LHCN-M2 (cell line): ENCODE data around the gene OBP2B. TPM values are rescaled to one million over a fixed set of nuclear protein-coding genes. Genes with fewer than 3 reads are reported as not detected.
A peak's percentile ranks its signal among the peaks of the same experiment; 100 is the strongest.
"Not testable (repeated sequence)": the region's sequence is repeated elsewhere in the genome, so short reads cannot be mapped to it uniquely, and the experiment has no call there.

ENCODE experiments used
- DNase-seq: peaks from one replicate; pipeline ENCODE4 v3.0.0-alpha.2; 2012; ENCODE audit warnings: low read depth
- total RNA-seq: library from RNA; depleted of rRNA; stranded (reverse); fragments of >200 nt; gene quantifications from 2 replicates; pipeline ENCODE4 v1.2.3, GENCODE V29; 2014

Gene OBP2B
- total RNA-seq, 1 experiment from 2014 or later: not detected

DNA sequence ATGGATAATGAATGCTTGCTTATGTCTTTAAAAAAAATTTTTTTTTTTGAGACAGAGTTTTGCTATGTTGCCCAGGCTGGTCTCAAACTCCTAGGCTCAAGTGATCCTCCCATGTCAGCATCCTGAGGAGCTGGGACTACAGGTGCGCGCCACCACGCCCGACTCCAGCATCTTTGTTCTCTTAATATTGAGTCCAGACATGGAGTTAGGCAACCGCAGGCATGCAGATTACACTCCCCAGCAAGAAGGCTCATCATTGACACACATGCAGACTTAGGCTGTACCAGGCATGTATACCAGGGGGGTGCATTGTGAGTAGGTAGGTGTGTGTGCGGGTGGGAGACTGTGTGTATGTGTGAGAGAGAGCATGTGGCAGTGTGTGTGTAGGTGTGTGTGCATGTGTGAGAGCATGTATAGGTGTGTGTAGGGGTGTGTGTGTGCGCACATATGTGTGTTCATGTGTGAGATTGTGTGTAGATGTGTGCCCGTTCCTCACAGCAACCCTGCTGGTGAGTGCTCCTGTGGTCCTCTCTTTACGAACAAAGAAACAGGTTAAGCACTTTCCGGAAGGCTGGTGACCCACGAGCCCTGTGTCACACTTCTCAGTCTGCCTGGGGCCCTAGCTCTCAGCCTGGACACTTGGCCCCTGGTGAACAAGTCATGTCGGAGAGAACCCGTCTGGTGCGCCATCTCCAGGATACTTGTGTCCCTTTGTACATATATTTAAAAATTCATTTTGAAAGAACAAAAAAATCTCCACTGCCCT, 6.2 kb downstream of the OBP2B start:
- DNase-seq: no peak

GRCh38 chr9:133202145-133202513, 6.9 kb downstream of the OBP2B start:
- DNase-seq: no peak

- no peak for DNase-seq
Measured at GRCh38 chr9:133201424-133202144, 7.5 kb downstream of the OBP2B start.

DNA sequence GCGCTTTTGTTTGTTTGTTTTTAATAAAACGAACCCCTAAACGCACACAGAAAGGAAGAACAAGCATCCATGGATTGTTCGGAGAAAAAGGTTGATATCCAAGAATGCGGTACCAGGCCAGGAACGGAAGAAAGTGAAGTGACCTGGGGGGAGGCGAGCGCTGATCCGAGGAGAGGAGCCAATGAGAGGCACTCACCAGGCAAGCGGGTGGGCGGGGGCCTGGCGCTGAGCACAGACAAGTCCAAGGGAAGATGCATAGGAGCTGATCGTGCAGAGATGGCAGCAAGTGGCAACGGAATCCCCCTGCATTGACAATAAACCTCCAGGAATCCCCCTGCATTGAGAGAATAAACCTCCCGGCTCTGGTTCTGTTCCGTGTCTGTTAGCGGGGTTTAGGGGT, 8.4 kb downstream of the OBP2B start:
- no peak for DNase-seq

DNA sequence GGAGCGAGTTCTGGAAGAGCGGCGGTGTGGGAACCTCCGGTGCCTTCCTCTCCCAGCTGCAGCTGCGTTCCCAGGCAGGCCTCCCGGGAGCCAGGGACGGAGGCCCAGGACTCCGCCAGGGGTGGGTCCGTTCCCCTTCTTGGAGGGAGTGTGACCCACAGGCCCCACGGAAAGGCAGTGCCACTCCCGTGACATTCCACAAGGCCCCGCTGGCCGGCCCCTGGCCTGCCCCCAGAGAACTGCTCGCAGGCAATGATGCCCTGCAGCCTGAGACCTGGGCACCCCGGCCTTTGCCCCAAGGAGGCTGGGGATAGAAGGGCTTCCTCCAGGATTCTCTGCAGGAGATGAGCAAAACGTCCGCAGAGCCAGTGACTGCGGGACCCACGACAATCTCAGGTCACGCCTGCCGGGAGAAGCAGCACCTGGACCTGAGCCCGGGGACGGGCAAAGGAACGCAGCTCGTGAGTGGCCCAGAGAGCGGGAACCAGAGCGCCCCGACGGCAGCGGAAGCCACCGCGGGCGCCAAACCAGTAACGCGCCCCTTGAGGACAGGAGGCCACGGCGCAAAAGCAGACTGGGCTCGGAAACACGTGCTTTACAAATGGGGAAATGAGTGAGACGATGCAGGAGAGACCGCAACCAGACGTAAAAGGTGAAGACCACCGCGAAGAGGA, 9.3 kb downstream of the OBP2B start:
- DNase-seq: no peak

- no peak for DNase-seq
Measured at GRCh38 chr9:133195029-133195428, 14.0 kb downstream of the OBP2B start.

DNA sequence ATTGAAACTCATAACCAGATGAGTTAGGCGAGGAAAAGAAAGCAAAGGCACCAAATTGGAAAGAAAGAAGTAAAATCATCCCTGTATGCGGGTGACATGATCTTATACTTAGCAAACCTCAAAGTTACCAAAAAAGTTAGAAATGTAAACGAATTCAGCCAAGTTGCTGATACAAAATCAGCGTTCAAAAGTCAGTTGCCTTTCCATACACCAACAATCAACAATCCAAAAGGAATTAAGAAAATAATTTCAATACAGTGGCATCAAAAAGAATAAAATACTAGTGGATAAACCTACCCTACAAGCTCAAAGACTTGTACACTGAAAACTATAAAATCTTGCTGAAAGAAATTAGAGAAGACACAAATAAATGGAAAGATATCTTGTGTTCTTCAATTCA, 14.5 kb downstream of the OBP2B start:
- no peak for DNase-seq

- no peak for DNase-seq
Measured at GRCh38 chr9:133191989-133192388, 17.1 kb downstream of the OBP2B start.

- DNase-seq: no peak
Measured at GRCh38 chr9:133189826-133190225, 19.2 kb downstream of the OBP2B start.

GRCh38 chr9:133188843-133189180, 20.2 kb downstream of the OBP2B start:
- no peak for DNase-seq

DNA sequence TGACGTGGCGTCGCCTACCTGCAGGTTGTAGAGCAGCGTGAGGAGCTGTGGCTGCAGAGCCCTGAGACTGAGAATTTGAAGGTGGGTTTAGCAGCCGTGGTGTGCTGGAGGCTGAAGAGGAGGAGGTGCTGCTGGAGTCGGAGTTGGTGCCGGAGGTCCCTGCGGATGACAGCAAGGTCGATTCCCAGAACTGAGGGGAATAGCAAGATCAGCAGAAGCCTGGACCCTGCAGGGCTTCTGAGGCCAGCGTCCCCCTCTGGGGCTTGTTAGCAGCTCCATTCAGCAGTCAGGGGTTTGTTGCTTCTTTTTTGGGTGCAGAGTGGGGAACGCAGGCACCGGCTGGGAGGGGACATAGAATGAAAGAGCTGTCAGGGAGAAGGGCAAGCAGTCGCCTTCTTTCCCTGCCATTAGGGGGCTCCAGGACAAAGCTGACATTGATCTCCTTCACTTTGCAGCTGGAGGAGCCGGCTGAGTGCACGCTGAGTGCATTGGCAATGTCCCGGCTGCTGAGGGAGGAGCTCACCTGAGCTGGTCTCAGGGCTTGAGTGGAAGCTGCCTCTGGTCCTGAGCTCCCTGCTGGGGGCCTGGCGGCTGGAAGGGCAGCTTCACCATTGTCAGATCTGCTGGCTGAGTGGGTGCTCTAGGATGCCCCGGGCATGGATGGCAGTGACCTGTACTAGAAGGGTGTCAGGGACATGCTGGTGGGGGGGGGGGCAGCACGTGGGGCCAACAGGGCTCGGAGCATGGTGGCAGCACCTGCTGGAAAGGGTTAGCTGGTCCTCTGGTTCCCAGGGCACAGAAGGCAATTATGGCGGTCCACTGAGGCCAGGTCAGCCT, 20.8 kb downstream of the OBP2B start:
- no peak for DNase-seq

- no peak for DNase-seq
Measured at GRCh38 chr9:133187561-133188005, 21.5 kb downstream of the OBP2B start.

- no peak for DNase-seq
Measured at GRCh38 chr9:133186736-133187135, 22.3 kb downstream of the OBP2B start.

DNA sequence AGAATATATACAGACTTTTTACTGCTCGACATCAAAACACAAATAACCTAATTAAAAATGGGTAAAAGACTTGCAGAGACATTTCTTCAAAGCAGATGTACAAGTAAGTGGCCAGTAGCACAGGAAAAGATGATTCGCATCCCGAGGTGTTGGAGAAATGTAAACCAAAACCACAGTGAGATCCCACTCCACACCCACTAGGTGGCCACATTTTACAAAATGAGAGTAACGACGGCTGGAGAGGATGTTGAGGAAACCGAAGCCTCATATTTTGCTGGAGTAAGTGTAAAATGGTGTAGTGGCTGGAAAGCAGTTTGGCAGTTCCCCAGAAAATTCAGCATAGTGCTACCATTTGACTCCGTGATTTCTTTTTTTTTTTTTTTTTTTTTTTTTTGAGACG, 24.1 kb downstream of the OBP2B start:
- peak; percentile 76 for DNase-seq

DNA sequence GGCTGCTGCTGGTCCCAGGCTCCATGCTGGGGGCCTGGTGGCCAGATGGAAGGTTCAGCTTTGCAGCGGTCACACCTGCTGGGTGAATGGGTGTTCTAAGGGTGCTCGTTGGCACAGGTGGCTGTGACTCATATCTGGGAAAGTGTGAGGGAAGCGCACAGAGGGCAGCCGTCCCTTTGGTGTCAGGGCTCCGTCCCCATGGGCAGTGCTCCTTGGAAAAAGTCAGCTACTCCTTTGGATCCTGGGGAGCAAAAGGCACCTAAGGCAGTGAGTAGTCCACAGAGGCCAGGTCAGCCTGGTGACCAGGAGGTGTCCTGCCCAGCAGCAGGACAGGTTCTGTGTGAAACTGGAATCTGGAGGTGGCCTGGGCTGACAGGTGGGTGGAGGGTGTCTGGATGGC, 26.9 kb downstream of the OBP2B start:
- DNase-seq: no peak

- DNase-seq: no peak
Measured at GRCh38 chr9:133181561-133181960, 27.5 kb downstream of the OBP2B start.

DNA sequence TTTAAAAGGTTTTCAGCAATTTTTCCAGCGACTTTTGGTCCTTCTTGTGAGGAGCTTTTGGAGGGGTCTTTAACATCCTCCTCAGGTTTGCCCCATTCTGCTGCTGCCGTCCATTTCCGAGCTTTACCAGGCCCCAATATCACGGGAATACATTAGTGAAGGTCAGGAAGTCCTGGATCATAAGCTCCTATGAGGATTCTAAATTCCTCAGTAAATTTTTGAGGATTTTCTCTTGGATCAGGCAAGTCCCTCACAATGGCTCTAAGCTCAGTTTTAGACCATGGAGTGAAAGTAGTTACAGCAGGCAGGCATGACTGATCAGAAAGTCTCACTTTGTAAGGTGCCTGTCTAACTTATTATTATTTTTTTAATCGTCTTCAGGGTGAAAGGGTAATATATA, 28.1 kb downstream of the OBP2B start:
- no peak for DNase-seq

- no peak for DNase-seq
Measured at GRCh38 chr9:133173056-133173455, 36.0 kb downstream of the OBP2B start.

GRCh38 chr9:133171161-133171961, 37.7 kb downstream of the OBP2B start:
- DNase-seq: no peak

GRCh38 chr9:133170716-133171115, 38.3 kb downstream of the OBP2B start:
- no peak for DNase-seq

DNA sequence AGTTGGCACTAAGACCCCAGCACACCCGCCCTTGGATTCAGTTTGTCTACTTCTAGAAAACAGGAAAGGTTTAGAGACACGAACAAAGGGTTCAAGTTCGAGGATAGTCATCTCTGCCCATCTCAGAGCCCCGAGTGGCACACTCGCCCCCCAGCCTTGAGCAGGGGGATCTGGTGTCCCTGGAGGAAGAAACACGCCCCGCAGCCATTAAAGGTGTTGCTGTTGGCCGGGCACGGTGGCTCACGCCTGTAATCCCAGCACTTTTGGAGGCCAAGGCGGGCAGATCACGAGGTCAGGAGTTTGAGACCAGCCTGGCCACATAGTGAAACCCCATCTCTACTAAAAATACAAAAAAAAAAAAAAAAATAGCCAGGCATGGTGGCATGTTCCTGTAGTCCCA, 39.4 kb downstream of the OBP2B start:
- not testable (repeated sequence) for DNase-seq
